PC-9 (cell line): ENCODE data around the gene ATP1B3. TPM values are rescaled to one million over a fixed set of nuclear protein-coding genes. Genes with fewer than 3 reads are reported as not detected.

Experiments used
- BruUV-seq: library from RNA; stranded (reverse); fragments of 400-500 nt; replicated peaks from 2 replicates; lab custom pipeline; 2021; lab: Mats Ljungman, UMichigan
- CTCF ChIA-PET: fragments of 300-600 bp; sonication (Branson Sonifier 250); formaldehyde crosslinking; loops from one replicate; lab custom pipeline; 2022; ENCODE audit warnings: antibody characterized with exemption; lab: Charles Lee
- POLR2A ChIA-PET: fragments of 300-600 bp; sonication (Branson Sonifier 250); formaldehyde crosslinking; loops from one replicate; lab custom pipeline; 2022; ENCODE audit warnings: antibody characterized with exemption; ENCODE audit not compliant: unreplicated experiment; lab: Charles Lee
- DNase-seq, 2 experiments: peaks; one replicate each; pipeline versions ENCODE4 v3.0.0 to v3.0.0-alpha.2; 2015 to 2022; ENCODE audit warnings: mixed read lengths in 1 of 2
- H2AFZ ChIP-seq: fragments of 200-600 bp; sonication (generic); 2 replicates; pipeline ENCODE4 v1.8.1; 2017; ENCODE audit warnings: antibody characterized with exemption
- H3F3A ChIP-seq: fragments of 200-600 bp; sonication (generic); 2 replicates; pipeline ENCODE4 v1.8.1; 2017; ENCODE audit warnings: antibody characterized with exemption, mild to moderate bottlenecking, low read depth; ENCODE audit not compliant: insufficient read depth
- H3K27ac ChIP-seq: fragments of 200-600 bp; sonication (generic); 2 replicates; pipeline ENCODE4 v1.6.1; 2016; ENCODE audit warnings: mixed run types
- H3K27me3 ChIP-seq: fragments of 200-600 bp; sonication (generic); 2 replicates; pipeline ENCODE4 v1.6.1; 2016; ENCODE audit warnings: low read depth, mixed run types; ENCODE audit not compliant: insufficient read depth
- H3K36me3 ChIP-seq: fragments of 200-600 bp; sonication (generic); 2 replicates; pipeline ENCODE4 v1.6.1; 2016; ENCODE audit warnings: low read depth, mixed run types
- H3K4me1 ChIP-seq: fragments of 200-600 bp; sonication (generic); replicated peaks from 2 replicates; pipeline ENCODE4 v1.6.1; 2016; ENCODE audit warnings: mixed run types; ENCODE audit not compliant: insufficient read depth
- H3K4me2 ChIP-seq: fragments of 200-600 bp; sonication (generic); 2 replicates; pipeline ENCODE4 v1.6.1; 2017; ENCODE audit warnings: mixed run types
- H3K4me3 ChIP-seq: fragments of 200-600 bp; sonication (generic); 2 replicates; pipeline ENCODE4 v1.6.1; 2016; ENCODE audit warnings: mixed run types
- H3K79me2 ChIP-seq: fragments of 200-600 bp; sonication (generic); 2 replicates; pipeline ENCODE4 v1.6.1; 2017; ENCODE audit warnings: low read depth, mixed run types
- H3K9me2 ChIP-seq: fragments of 200-600 bp; sonication (generic); 2 replicates; pipeline ENCODE4 v1.8.1; 2017; ENCODE audit warnings: mild to moderate bottlenecking; ENCODE audit not compliant: insufficient read depth
- H3K9me3 ChIP-seq: fragments of 200-600 bp; sonication (generic); 2 replicates; pipeline ENCODE4 v1.8.1; 2016; ENCODE audit warnings: low read depth; ENCODE audit not compliant: insufficient read depth
- H4K20me1 ChIP-seq: fragments of 200-600 bp; sonication (generic); 2 replicates; pipeline ENCODE4 v1.8.1; 2017; ENCODE audit not compliant: insufficient read depth
- EZH2 ChIP-seq: fragments of 200-600 bp; sonication (generic); IDR thresholded peaks from 2 replicates; pipeline ENCODE4 v1.8.0; 2017; ENCODE audit warnings: antibody characterized with exemption, low read depth
- intact Hi-C: fragments of 100-400 bp; cut with micrococcal nuclease; formaldehyde crosslinking; loops from one replicate; pipeline ENCODE4 v1.10.0; 2022; ENCODE audit not compliant: unreplicated experiment
- total RNA-seq: library from RNA; stranded (reverse); gene quantifications from 2 replicates; pipeline ENCODE4 v1.2.3, GENCODE V29; 2021
- TF ChIP-seq, protein P1 (sequence below): fragments of 200-600 bp; sonication (generic); conservative IDR thresholded peaks from 2 replicates; pipeline ENCODE4 v1.6.1; 2017; ENCODE audit warnings: mixed run types, antibody characterized with exemption, mild to moderate bottlenecking, moderate library complexity

The ATP1B3 gene
- total RNA-seq, 1 experiment from 2014 or later = 69.7 TPM

DNA sequence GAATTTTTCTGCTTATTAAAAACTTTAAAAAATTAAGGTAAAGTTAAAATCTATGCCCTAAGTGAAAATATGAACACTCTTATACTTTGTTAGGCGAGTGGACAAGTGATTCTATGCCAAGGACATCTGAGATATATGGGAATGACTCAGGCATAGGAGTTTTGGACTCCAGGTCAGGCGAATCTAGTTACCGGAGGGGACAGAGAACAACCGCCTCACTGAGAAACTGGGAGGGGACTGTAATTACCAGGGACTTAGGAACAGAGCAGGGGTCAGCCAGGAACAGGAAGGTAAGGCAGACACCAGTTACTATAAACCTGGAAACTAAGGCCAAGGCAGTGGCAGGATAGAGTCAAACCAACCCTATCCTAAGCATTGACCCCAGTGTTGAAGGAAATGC is 16.8 kb upstream of the ATP1B3 start:
- H3K4me1 ChIP-seq = no peaks in the 10 kb centered on the region
- POLR2A ChIA-PET = no interaction called here
- no peaks in the 10 kb centered on the region for H3K36me3 ChIP-seq
- no peaks in the 10 kb centered on the region for H3F3A ChIP-seq
- H3K79me2 ChIP-seq = no peaks in the 10 kb centered on the region
- no peak overlapping the region for H3K4me3 ChIP-seq
- intact Hi-C loops = no loop called here
- no peaks in the 10 kb centered on the region for H3K9me3 ChIP-seq
- H3K27me3 ChIP-seq = no peaks in the 10 kb centered on the region
- no peak for DNase-seq
- H2AFZ ChIP-seq = no peak overlapping the region
- CTCF ChIA-PET = no interaction called here
- BruUV-seq = no TSS peak
- no peak overlapping the region for H3K27ac ChIP-seq
- no peak for TF ChIP-seq EZH2
- TF ChIP-seq, protein P1, sequence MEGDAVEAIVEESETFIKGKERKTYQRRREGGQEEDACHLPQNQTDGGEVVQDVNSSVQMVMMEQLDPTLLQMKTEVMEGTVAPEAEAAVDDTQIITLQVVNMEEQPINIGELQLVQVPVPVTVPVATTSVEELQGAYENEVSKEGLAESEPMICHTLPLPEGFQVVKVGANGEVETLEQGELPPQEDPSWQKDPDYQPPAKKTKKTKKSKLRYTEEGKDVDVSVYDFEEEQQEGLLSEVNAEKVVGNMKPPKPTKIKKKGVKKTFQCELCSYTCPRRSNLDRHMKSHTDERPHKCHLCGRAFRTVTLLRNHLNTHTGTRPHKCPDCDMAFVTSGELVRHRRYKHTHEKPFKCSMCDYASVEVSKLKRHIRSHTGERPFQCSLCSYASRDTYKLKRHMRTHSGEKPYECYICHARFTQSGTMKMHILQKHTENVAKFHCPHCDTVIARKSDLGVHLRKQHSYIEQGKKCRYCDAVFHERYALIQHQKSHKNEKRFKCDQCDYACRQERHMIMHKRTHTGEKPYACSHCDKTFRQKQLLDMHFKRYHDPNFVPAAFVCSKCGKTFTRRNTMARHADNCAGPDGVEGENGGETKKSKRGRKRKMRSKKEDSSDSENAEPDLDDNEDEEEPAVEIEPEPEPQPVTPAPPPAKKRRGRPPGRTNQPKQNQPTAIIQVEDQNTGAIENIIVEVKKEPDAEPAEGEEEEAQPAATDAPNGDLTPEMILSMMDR = no peak
- H3K9me2 ChIP-seq = no peaks in the 10 kb centered on the region
- no peaks in the 10 kb centered on the region for H4K20me1 ChIP-seq
- H3K4me2 ChIP-seq = no peak overlapping the region

DNA sequence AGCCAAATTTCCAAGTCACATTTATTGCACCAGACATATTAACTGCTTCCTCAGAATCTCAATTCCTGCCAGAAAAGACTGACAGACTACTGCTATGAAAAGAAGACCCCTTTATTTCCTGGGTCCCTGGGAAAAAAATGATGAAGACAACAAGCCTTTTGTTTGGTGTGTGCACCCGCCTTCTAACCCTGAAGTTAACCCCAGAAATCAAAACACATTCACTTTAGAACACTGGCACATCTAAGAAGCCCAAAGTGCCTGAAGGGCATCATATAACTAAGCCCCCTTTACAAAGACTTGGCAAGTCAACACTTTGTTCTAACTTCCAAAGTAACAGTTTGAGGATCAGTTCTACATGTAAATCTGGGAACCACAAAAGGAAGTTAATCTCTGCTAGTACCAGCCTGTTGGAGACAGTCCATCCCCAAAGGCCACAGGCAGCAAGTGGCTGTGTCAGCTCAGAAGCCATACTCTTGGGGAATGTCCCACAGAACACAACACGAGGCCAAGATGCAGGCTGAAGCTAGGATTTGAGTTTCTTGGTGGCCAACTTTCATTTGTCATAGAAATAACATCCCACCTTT is 16.3 kb upstream of the ATP1B3 start:
- TF ChIP-seq EZH2 = no peak
- TF ChIP-seq, protein P1 = no peak
- no peaks in the 10 kb centered on the region for H3K4me1 ChIP-seq
- no peaks in the 10 kb centered on the region for H3K36me3 ChIP-seq
- no peaks in the 10 kb centered on the region for H3F3A ChIP-seq
- H4K20me1 ChIP-seq = no peaks in the 10 kb centered on the region
- no peak overlapping the region for H3K4me2 ChIP-seq
- H3K27ac ChIP-seq = no peak overlapping the region
- H3K4me3 ChIP-seq = no peak overlapping the region
- H3K27me3 ChIP-seq = no peaks in the 10 kb centered on the region
- BruUV-seq = no TSS peak
- no peaks in the 10 kb centered on the region for H3K79me2 ChIP-seq
- CTCF ChIA-PET = no interaction called here
- no peak overlapping the region for H2AFZ ChIP-seq
- intact Hi-C loops = no loop called here
- POLR2A ChIA-PET = no interaction called here
- H3K9me2 ChIP-seq = no peaks in the 10 kb centered on the region
- no peaks in the 10 kb centered on the region for H3K9me3 ChIP-seq
- no peak for DNase-seq

DNA sequence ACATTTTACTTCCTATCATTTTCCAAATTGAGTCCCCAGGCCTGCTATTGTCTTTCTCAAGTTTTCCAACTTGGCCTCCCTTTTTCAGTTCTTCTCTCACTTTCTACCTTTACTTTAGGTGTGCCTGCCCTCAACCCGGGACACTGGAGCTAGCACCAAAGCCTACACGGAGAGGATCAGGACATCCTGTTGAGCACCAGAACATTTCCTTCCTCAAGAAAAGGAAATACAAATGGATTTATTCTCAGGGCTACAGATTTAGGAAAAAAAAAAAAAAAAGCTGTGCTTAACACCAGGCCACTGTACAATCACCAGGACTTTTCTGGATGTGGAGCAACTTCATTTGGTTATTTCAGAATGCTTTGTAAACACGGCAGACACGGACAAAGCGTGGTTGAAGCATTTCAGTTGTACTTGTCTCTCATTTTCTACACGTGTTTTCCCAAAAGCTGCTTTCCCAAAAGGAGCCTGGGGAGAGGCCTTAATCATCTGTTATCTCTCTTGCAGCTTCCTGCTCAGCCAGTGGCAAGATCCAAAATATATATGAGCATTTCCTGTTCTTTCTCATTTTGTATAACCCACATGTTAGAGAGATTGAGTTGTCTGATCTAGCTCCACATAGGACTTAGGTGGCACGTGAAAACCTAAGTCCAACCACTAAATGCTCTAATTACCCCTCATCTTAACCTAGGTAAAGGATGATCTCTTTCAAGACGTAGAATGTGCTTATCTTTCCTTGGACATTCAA is 15.5 kb upstream of the ATP1B3 start:
- no peaks in the 10 kb centered on the region for H3K36me3 ChIP-seq
- no TSS peak for BruUV-seq
- no peaks in the 10 kb centered on the region for H3K4me1 ChIP-seq
- H2AFZ ChIP-seq = no peak overlapping the region
- no peaks in the 10 kb centered on the region for H3F3A ChIP-seq
- intact Hi-C loops = no loop called here
- ChIA-PET CTCF (no interaction called here), POLR2A (no interaction called here)
- no peaks in the 10 kb centered on the region for H3K9me3 ChIP-seq
- no peaks in the 10 kb centered on the region for H3K79me2 ChIP-seq
- no peak for TF ChIP-seq EZH2
- TF ChIP-seq, protein P1 = no peak
- no peak overlapping the region for H3K27ac ChIP-seq
- no peaks in the 10 kb centered on the region for H3K9me2 ChIP-seq
- no peaks in the 10 kb centered on the region for H3K27me3 ChIP-seq
- DNase-seq = no peak
- no peak overlapping the region for H3K4me3 ChIP-seq
- no peak overlapping the region for H3K4me2 ChIP-seq
- no peaks in the 10 kb centered on the region for H4K20me1 ChIP-seq
